Small intestine (tissue), 7 donors: ENCODE results near the gene COL26A1. TPM values are rescaled to one million over a fixed set of nuclear protein-coding genes. Genes with fewer than 3 reads are reported as not detected.
"Not testable (repeated sequence)": the region's sequence is repeated elsewhere in the genome, so short reads cannot be mapped to it uniquely, and the experiment has no call there.

Source experiments
- DNase-seq, 2 donors: peaks; one replicate each; pipeline versions ENCODE4 v3.0.0 to v3.0.0-alpha.2; 2013
- FAIRE-seq: peaks from 2 replicates; lab custom pipeline; 2012; peaks lifted over from hg19 to GRCh38; lab: Jason Lieb, UNC
- H3K27ac ChIP-seq, 3 donors: one replicate each; pipeline ENCODE4 v1.5.1; 2013; ENCODE audit warnings: low read length in 2 of 3, mild to moderate bottlenecking in 2 of 3, control low read depth in 1 of 3, inconsistent platforms in 1 of 3, low read depth in 1 of 3, moderate library complexity in 1 of 3
- H3K27me3 ChIP-seq, 3 donors: one replicate each; pipeline ENCODE4 v1.6.1; 2013; ENCODE audit warnings: low read length in 3 of 3, inconsistent platforms in 1 of 3; ENCODE audit not compliant: control insufficient read depth in 3 of 3, insufficient read depth in 3 of 3
- H3K36me3 ChIP-seq, 3 donors: one replicate each; pipeline ENCODE4 v1.6.1; 2013; ENCODE audit warnings: low read length in 3 of 3, inconsistent platforms in 1 of 3, low read depth in 1 of 3, mild to moderate bottlenecking in 1 of 3, moderate library complexity in 1 of 3; ENCODE audit not compliant: control insufficient read depth in 3 of 3, insufficient read depth in 2 of 3
- H3K4me1 ChIP-seq, 3 donors: one replicate each; pipeline ENCODE4 v1.6.1; 2013; ENCODE audit warnings: low read length in 2 of 3, inconsistent platforms in 1 of 3, low read depth in 1 of 3, mild to moderate bottlenecking in 1 of 3, moderate library complexity in 1 of 3; ENCODE audit not compliant: control insufficient read depth in 3 of 3, insufficient read depth in 2 of 3
- H3K4me3 ChIP-seq, 3 donors: one replicate each; pipeline ENCODE4 v1.5.1; 2013; ENCODE audit warnings: low read length in 3 of 3, control low read depth in 1 of 3, inconsistent platforms in 1 of 3, low read depth in 1 of 3, mild to moderate bottlenecking in 1 of 3, moderate library complexity in 1 of 3
- H3K9me3 ChIP-seq, 2 donors: one replicate each; pipeline ENCODE4 v1.6.1; 2013; ENCODE audit warnings: low read depth in 1 of 2, low read length in 1 of 2; ENCODE audit not compliant: control insufficient read depth in 2 of 2, insufficient read depth in 1 of 2
- WGBS, 3 donors: extraction: QIAGEN DNeasy Blood & Tissue Kit; methylation state at CpG; one replicate each; pipeline ENCODE4 v1.1.7; 2013; 5-methylcytosine and 5-hydroxymethylcytosine counted together
- polyA plus RNA-seq, 4 donors: library from polyadenylated mRNA; stranded (reverse) in 3 of 4; unstranded in 1 of 4; fragments of 200-250 nt in 3 of 4; fragments of 120-200 nt in 1 of 4; gene quantifications; one replicate each; pipeline versions ENCODE4 v1.2.1 to v1.2.3, GENCODE V29; 2013
- donor health status: healthy with polysubstance abuse.
- donor health status: control.
- donor health status: control.
- donor health status: Bipolar disorder and iron deficiency.
- donor health status: healthy.

Gene COL26A1
- polyA plus RNA-seq, 4 donors, result 0.10 to 0.12 TPM; not detected in 2

GRCh38 chr7:101479217-101479616 lies 116.5 kb downstream of the COL26A1 start:
- H3K4me1 ChIP-seq, result no peaks in the 10 kb centered on the region
- 85 to 95% (median 91%) methylated on average over 1 of the region's 1 CpG for WGBS, 3 donors
- DNase-seq (no peak), FAIRE-seq (no peak)
- H3K4me3 ChIP-seq, result no peak overlapping the region
- no peak overlapping the region for H3K27ac ChIP-seq
- peaks cover 0 to 2% of the 10 kb centered on the region in 2 donors for H3K9me3 ChIP-seq
- H3K36me3 ChIP-seq, result no peaks in the 10 kb centered on the region
- H3K27me3 ChIP-seq, result no peaks in the 10 kb centered on the region

- H3K27ac ChIP-seq, H3K4me3 ChIP-seq, FAIRE-seq, H3K9me3 ChIP-seq, H3K36me3 ChIP-seq, DNase-seq, H3K4me1 ChIP-seq, H3K27me3 ChIP-seq: not testable (repeated sequence)
- 75 to 85% (median 79%) methylated on average over 7 of the region's 7 CpGs for WGBS, 3 donors
These were observed 123.4 kb downstream of the COL26A1 start for GRCh38 chr7:101486056-101486432.

- peaks cover 0 to 4% (median 0%) of the 10 kb centered on the region in 3 donors for H3K4me1 ChIP-seq
- FAIRE-seq, result no peak
- WGBS, 3 donors, result 63 to 78% (median 66%) methylated on average over 25 of the region's 25 CpGs
- H3K36me3 ChIP-seq, result no peaks in the 10 kb centered on the region
- no peak overlapping the region for H3K4me3 ChIP-seq
- peaks cover 0 to 4% of the 10 kb centered on the region in 2 donors for H3K9me3 ChIP-seq
- no peak for DNase-seq
- no peak overlapping the region for H3K27ac ChIP-seq
- no peaks in the 10 kb centered on the region for H3K27me3 ChIP-seq
These were observed 123.9 kb downstream of the COL26A1 start for GRCh38 chr7:101486433-101487104.

GRCh38 chr7:101487105-101487458 lies 124.4 kb downstream of the COL26A1 start:
- Histone ChIP-seq H3K9me3 (peaks cover 0 to 4% of the 10 kb centered on the region in 2 donors), H3K4me1 (peaks cover 0 to 4% (median 0%) of the 10 kb centered on the region in 3 donors), H3K4me3 (no peak overlapping the region), H3K36me3 (no peaks in the 10 kb centered on the region), H3K27me3 (no peaks in the 10 kb centered on the region), H3K27ac (no peak overlapping the region)
- 63 to 69% (median 67%) methylated on average over 4 of the region's 4 CpGs for WGBS, 3 donors
- FAIRE-seq (no peak), DNase-seq (no peak)

- H3K4me1 ChIP-seq, result peaks cover 0 to 4% (median 0%) of the 10 kb centered on the region in 3 donors
- FAIRE-seq, result no peak
These were observed 125.1 kb downstream of the COL26A1 start for GRCh38 chr7:101487753-101488152.

GRCh38 chr7:101488826-101489572 lies 126.3 kb downstream of the COL26A1 start:
- H3K36me3 ChIP-seq, result no peaks in the 10 kb centered on the region

More at GRCh38 chr7:101487753-101488152, 125.1 kb downstream of the COL26A1 start:
- peaks cover 0 to 4% of the 10 kb centered on the region in 2 donors for H3K9me3 ChIP-seq
- H3K4me3 ChIP-seq, result no peak overlapping the region
- WGBS, 3 donors, result 72 to 91% (median 74%) methylated on average over 7 of the region's 7 CpGs
- DNase-seq, result no peak
- no peaks in the 10 kb centered on the region for H3K36me3 ChIP-seq
- H3K27me3 ChIP-seq, result no peaks in the 10 kb centered on the region
- H3K27ac ChIP-seq, result no peak overlapping the region

GRCh38 chr7:101490439-101490838 lies 127.8 kb downstream of the COL26A1 start:
- H3K4me3 ChIP-seq, H3K36me3 ChIP-seq, DNase-seq, FAIRE-seq, H3K9me3 ChIP-seq, H3K4me1 ChIP-seq, H3K27me3 ChIP-seq, H3K27ac ChIP-seq: not testable (repeated sequence)
- 80 to 92% (median 88%) methylated on average over 9 of the region's 9 CpGs for WGBS, 3 donors

More at GRCh38 chr7:101488826-101489572, 126.3 kb downstream of the COL26A1 start:
- H3K4me1 ChIP-seq, result peaks cover 0 to 4% (median 0%) of the 10 kb centered on the region in 3 donors
- H3K27ac ChIP-seq, result no peak overlapping the region
- H3K4me3 ChIP-seq, result no peak overlapping the region
- FAIRE-seq (no peak), DNase-seq (peak in 1 of 2 donors; percentile 63)
- 12 to 36% (median 22%) methylated on average over 10 of the region's 10 CpGs for WGBS, 3 donors
- H3K27me3 ChIP-seq, result no peaks in the 10 kb centered on the region
- H3K9me3 ChIP-seq, result peaks cover 0 to 4% of the 10 kb centered on the region in 2 donors

- not testable (repeated sequence) for H3K9me3 ChIP-seq, DNase-seq, H3K36me3 ChIP-seq, H3K27me3 ChIP-seq, FAIRE-seq, H3K4me3 ChIP-seq, H3K27ac ChIP-seq, H3K4me1 ChIP-seq
- 70 to 89% (median 77%) methylated on average over 4 of the region's 4 CpGs for WGBS, 3 donors
These were observed 128.8 kb downstream of the COL26A1 start for GRCh38 chr7:101491442-101491841.
